ENCODE data around the gene SNRNP70. TPM values are rescaled to one million over a fixed set of nuclear protein-coding genes. Genes with fewer than 3 reads are reported as not detected.

Gene SNRNP70
- total and polyA plus RNA-seq, 2 of the 13 experiments (the other 11 are each of a cell fraction or from before 2014, with no cell fraction given): 150 to 210 TPM

DNA sequence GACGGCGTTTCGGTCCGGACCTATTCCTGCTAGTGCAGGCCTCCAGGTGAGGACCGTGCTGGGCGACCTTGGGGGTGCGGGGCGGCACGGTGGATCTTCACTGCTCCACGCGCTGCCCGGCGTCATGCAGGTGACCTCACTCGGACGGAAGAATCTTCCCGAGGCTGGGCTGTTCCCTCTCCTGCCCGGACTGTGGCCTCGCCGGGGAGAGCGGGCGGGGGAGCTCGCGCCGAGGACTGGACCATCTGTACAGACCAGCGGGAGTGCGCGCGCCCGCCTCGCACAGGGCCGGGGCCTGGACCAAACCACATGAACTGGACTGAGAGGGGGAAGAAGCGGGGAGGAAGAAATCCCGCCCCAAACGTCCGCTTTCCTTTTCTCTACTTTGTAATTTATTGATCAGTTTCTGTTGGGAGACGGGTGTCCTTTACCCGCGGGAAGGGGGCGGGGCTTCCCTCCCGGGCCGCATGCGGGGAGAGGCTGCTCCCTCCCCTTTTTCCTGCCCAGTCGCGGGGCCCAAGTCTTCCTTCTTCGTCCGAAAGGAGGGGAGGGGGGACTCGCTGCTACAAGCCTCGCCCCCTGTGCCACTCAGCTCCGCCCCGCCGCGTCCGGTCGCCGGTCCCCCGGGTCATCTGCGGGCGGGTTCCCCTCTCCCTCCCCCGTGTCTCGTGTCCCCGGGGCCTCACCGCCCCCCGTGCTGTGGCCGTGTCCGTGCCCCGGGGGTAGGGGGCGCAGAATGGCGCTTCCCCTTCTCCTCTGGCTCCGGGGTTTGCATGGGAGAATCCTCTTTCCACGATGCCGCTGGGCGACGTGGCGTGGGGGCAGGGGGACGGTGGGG is 65.1 kb downstream of the SNRNP70 start (continued):
- TF ChIP-seq SALL2 (CRISPR knock-in tag; IDR thresholded peaks at IDR 0.05) (peak; percentile 49; the same call in 1 of the 2 replicates), SALL1 (CRISPR knock-in tag; IDR thresholded peaks at IDR 0.05) (peak; percentile 68), HOXA3 (CRISPR knock-in tag; IDR thresholded peaks at IDR 0.05) (peak; percentile 83), AKAP8 (CRISPR knock-in tag; IDR thresholded peaks at IDR 0.05) (no peak; the same call in 1 of the 2 replicates), ZNF746 (CRISPR knock-in tag; IDR thresholded peaks at IDR 0.05) (peak; percentile 82), ZNF589 (CRISPR knock-in tag; conservative IDR thresholded peaks at IDR 0.05) (peak; percentile 83), ZSCAN22 (CRISPR knock-in tag; IDR thresholded peaks at IDR 0.05) (no peak), NKX3-1 (CRISPR knock-in tag; IDR thresholded peaks at IDR 0.05) (no peak), SMYD3 (CRISPR knock-in tag; IDR thresholded peaks at IDR 0.05) (0 out of 2 replicates have a peak, but pooled peaks have one; percentile 44), RBM39 (IDR thresholded peaks at IDR 0.05; ENCODE audit: low read depth, low read length, poor library complexity, severe bottlenecking) (peak; percentile 32), SCMH1 (CRISPR knock-in tag; IDR thresholded peaks at IDR 0.05; ENCODE audit: borderline replicate concordance) (no peak), ZSCAN21 (CRISPR knock-in tag; IDR thresholded peaks at IDR 0.05; ENCODE audit: borderline replicate concordance) (peak; percentile 39; the same call in 1 of the 2 replicates), ZNF18 (CRISPR knock-in tag; IDR thresholded peaks at IDR 0.05; ENCODE audit: insufficient replicate concordance) (peak; percentile 92)
- TF ChIP-seq, protein P1, sequence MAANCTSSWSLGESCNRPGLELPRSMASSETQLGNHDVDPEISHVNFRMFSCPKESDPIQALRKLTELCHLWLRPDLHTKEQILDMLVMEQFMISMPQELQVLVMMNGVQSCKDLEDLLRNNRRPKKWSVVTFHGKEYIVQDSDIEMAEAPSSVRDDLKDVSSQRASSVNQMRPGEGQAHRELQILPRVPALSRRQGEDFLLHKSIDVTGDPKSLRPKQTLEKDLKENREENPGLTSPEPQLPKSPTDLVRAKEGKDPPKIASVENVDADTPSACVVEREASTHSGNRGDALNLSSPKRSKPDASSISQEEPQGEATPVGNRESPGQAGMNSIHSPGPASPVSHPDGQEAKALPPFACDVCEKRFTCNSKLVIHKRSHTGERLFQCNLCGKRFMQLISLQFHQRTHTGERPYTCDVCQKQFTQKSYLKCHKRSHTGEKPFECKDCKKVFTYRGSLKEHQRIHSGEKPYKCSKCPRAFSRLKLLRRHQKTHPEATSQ (CRISPR knock-in tag; IDR thresholded peaks at IDR 0.05; ENCODE audit: borderline replicate concordance): peak; percentile 24; the same call in 1 of the 2 replicates
- TF ChIP-seq, protein P2, sequence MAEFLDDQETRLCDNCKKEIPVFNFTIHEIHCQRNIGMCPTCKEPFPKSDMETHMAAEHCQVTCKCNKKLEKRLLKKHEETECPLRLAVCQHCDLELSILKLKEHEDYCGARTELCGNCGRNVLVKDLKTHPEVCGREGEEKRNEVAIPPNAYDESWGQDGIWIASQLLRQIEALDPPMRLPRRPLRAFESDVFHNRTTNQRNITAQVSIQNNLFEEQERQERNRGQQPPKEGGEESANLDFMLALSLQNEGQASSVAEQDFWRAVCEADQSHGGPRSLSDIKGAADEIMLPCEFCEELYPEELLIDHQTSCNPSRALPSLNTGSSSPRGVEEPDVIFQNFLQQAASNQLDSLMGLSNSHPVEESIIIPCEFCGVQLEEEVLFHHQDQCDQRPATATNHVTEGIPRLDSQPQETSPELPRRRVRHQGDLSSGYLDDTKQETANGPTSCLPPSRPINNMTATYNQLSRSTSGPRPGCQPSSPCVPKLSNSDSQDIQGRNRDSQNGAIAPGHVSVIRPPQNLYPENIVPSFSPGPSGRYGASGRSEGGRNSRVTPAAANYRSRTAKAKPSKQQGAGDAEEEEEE (CRISPR knock-in tag; IDR thresholded peaks at IDR 0.05; ENCODE audit: borderline replicate concordance): 0 out of 2 replicates have a peak, but pooled peaks have one; percentile 40
- TF ChIP-seq, protein P3, sequence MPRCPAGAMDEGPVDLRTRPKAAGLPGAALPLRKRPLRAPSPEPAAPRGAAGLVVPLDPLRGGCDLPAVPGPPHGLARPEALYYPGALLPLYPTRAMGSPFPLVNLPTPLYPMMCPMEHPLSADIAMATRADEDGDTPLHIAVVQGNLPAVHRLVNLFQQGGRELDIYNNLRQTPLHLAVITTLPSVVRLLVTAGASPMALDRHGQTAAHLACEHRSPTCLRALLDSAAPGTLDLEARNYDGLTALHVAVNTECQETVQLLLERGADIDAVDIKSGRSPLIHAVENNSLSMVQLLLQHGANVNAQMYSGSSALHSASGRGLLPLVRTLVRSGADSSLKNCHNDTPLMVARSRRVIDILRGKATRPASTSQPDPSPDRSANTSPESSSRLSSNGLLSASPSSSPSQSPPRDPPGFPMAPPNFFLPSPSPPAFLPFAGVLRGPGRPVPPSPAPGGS (CRISPR knock-in tag; IDR thresholded peaks at IDR 0.05): no peak; the same call in 1 of the 2 replicates
- TF ChIP-seq, protein P4, sequence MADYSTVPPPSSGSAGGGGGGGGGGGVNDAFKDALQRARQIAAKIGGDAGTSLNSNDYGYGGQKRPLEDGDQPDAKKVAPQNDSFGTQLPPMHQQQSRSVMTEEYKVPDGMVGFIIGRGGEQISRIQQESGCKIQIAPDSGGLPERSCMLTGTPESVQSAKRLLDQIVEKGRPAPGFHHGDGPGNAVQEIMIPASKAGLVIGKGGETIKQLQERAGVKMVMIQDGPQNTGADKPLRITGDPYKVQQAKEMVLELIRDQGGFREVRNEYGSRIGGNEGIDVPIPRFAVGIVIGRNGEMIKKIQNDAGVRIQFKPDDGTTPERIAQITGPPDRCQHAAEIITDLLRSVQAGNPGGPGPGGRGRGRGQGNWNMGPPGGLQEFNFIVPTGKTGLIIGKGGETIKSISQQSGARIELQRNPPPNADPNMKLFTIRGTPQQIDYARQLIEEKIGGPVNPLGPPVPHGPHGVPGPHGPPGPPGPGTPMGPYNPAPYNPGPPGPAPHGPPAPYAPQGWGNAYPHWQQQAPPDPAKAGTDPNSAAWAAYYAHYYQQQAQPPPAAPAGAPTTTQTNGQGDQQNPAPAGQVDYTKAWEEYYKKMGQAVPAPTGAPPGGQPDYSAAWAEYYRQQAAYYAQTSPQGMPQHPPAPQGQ (CRISPR knock-in tag; IDR thresholded peaks at IDR 0.05; ENCODE audit: borderline replicate concordance): no peak
- TF ChIP-seq, protein P5, sequence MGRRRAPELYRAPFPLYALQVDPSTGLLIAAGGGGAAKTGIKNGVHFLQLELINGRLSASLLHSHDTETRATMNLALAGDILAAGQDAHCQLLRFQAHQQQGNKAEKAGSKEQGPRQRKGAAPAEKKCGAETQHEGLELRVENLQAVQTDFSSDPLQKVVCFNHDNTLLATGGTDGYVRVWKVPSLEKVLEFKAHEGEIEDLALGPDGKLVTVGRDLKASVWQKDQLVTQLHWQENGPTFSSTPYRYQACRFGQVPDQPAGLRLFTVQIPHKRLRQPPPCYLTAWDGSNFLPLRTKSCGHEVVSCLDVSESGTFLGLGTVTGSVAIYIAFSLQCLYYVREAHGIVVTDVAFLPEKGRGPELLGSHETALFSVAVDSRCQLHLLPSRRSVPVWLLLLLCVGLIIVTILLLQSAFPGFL (CRISPR knock-in tag; IDR thresholded peaks at IDR 0.05): no peak
